SW 1271 (cell line): Measurements from ENCODE around the gene C11orf98.
"Not testable (repeated sequence)": the region's sequence is repeated elsewhere in the genome, so short reads cannot be mapped to it uniquely, and the experiment has no call there.

Experiments used
- DNase-seq, 2 experiments: peaks; one replicate each; lab custom pipeline; 2025; lab: John Stamatoyannopoulos, UW

Gene C11orf98

GRCh38 chr11:62682518-62682917 is 17.5 kb upstream of the C11orf98 start:
- no peak for DNase-seq

GRCh38 chr11:62680825-62681240 is 15.8 kb upstream of the C11orf98 start:
- peak; percentile 53 to 71 for DNase-seq

GRCh38 chr11:62678770-62679696 is 14.0 kb upstream of the C11orf98 start, which contains the start of gene UBXN1:
TSS of gene UBXN1 (minus strand) at chr11:62679073. CDS start at chr11:62678923, 150 bp downstream.
- DNase-seq, result peak; percentile 71 to 84

- no peak for DNase-seq
These were observed 13.4 kb upstream of the C11orf98 start for GRCh38 chr11:62678433-62678769.

- no peak for DNase-seq
These were observed 12.7 kb upstream of the C11orf98 start for GRCh38 chr11:62677714-62678113.

GRCh38 chr11:62677156-62677555 is 12.1 kb upstream of the C11orf98 start:
- no peak for DNase-seq

GRCh38 chr11:62676698-62677097 is 11.7 kb upstream of the C11orf98 start:
- no peak for DNase-seq

GRCh38 chr11:62675415-62675814 is 10.4 kb upstream of the C11orf98 start:
- DNase-seq, result not testable (repeated sequence)

- no peak for DNase-seq
These were observed 8.2 kb upstream of the C11orf98 start for GRCh38 chr11:62673196-62673525.

- peak; percentile 70 to 88 for DNase-seq
These were observed 6.8 kb upstream of the C11orf98 start, which contains the start of the genes LBHD1 and UQCC3 for GRCh38 chr11:62671608-62672389. TSS of gene LBHD1 (minus strand) at chr11:62672267. CDS start at chr11:62670031, 2,236 bp downstream. TSS of gene UQCC3 (plus strand) at chr11:62671673. CDS start at chr11:62671746, 73 bp downstream.

GRCh38 chr11:62671236-62671607 is 6.2 kb upstream of the C11orf98 start:
- peak in 1 of 2 experiments; percentile 72 for DNase-seq

GRCh38 chr11:62669420-62670161 is 4.6 kb upstream of the C11orf98 start:
- DNase-seq, result no peak

- DNase-seq, result no peak
These were observed 2.5 kb upstream of the C11orf98 start for GRCh38 chr11:62667460-62667859.

- DNase-seq, result no peak
These were observed 1.4 kb upstream of the C11orf98 start for GRCh38 chr11:62666259-62666926.

- peak in 1 of 2 experiments; percentile 72 for DNase-seq
These were observed 719 bp upstream of the C11orf98 start for GRCh38 chr11:62665599-62666258.

- peak in 1 of 2 experiments; percentile 76 for DNase-seq
These were observed 470 bp downstream of the C11orf98 start for GRCh38 chr11:62664405-62665074.

GRCh38 chr11:62656796-62657429 is 8.1 kb downstream of the C11orf98 start:
- no peak for DNase-seq

- no peak for DNase-seq
These were observed 10.7 kb downstream of the C11orf98 start for GRCh38 chr11:62654297-62654696.

GRCh38 chr11:62652161-62653006 is 12.6 kb downstream of the C11orf98 start:
- no peak for DNase-seq
